HepG2 (cell line): Measurements from ENCODE around the gene STPG4. TPM values are rescaled to one million over a fixed set of nuclear protein-coding genes. Genes with fewer than 3 reads are reported as not detected.

Experiments
- ARNT ChIP-seq: fragments of 450-650 bp; IDR thresholded peaks from 2 replicates; pipeline ENCODE4 v1.6.1; 2017
- CBX2 ChIP-seq, 2 experiments: fragments of 200-600 bp in 1 of 2; sonication (generic); formaldehyde crosslinking in 1 of 2; IDR thresholded peaks; 2 replicates each; pipeline versions ENCODE4 v1.7.0 to v1.8.1; 2018 to 2022; ENCODE audit warnings: low read depth in 2 of 2, low read length in 1 of 2, mild to moderate bottlenecking in 1 of 2, missing genetic modification reagents in 1 of 2
- DDIT3 ChIP-seq: sonication (generic); formaldehyde crosslinking; IDR thresholded peaks from 2 replicates; pipeline ENCODE4 v1.4.0; 2020; ENCODE audit warnings: mild to moderate bottlenecking, missing genetic modification reagents
- DNMT3B ChIP-seq: conservative IDR thresholded peaks from 2 replicates; pipeline ENCODE4 v1.6.1; 2016; ENCODE audit warnings: missing biosample characterization, control low read depth
- FOXA3 ChIP-seq: IDR thresholded peaks from 2 replicates; pipeline ENCODE4 v1.6.1; 2016; ENCODE audit warnings: missing genetic modification reagents, missing compliant biosample characterization
- FOXP1 ChIP-seq, 2 experiments: fragments of 450-650 bp in 1 of 2; IDR thresholded peaks; 2 replicates each; pipeline ENCODE4 v1.6.1; 2017 to 2018; ENCODE audit warnings: antibody characterized with exemption in 1 of 2
- IKZF5 ChIP-seq: IDR thresholded peaks from 2 replicates; pipeline ENCODE4 v1.6.1; 2018; ENCODE audit warnings: missing genetic modification reagents, mild to moderate bottlenecking, missing compliant biosample characterization
- MAFG ChIP-seq: sonication (generic); formaldehyde crosslinking; IDR thresholded peaks from 2 replicates; pipeline ENCODE4 v1.5.1; 2020; ENCODE audit warnings: mild to moderate bottlenecking, missing genetic modification reagents
- NCOA1 ChIP-seq: sonication (generic); formaldehyde crosslinking; IDR thresholded peaks from 2 replicates; pipeline ENCODE4 v1.9.0; 2021; ENCODE audit warnings: missing genetic modification reagents
- SKI ChIP-seq: fragments of 450-650 bp; IDR thresholded peaks from one replicate; pipeline ENCODE4 v1.6.1; 2018; ENCODE audit warnings: mild to moderate bottlenecking; ENCODE audit not compliant: partially characterized antibody
- TCF12 ChIP-seq, 2 experiments: fragments of 450-650 bp in 1 of 2; sonication (generic) in 1 of 2; formaldehyde crosslinking in 1 of 2; IDR thresholded peaks; 2 replicates each; pipeline versions ENCODE4 v1.6.1 to v1.8.0; 2017 to 2022; ENCODE audit warnings: antibody characterized with exemption in 1 of 2, mild to moderate bottlenecking in 1 of 2, missing genetic modification reagents in 1 of 2, moderate library complexity in 1 of 2
- TFDP1 ChIP-seq: IDR thresholded peaks from 2 replicates; pipeline ENCODE4 v1.6.1; 2016; ENCODE audit warnings: missing compliant biosample characterization, missing genetic modification reagents, borderline replicate concordance
- THAP9 ChIP-seq: sonication (generic); formaldehyde crosslinking; IDR thresholded peaks from 2 replicates; pipeline ENCODE4; 2020; ENCODE audit warnings: missing genetic modification reagents, mild to moderate bottlenecking, borderline replicate concordance
- ZKSCAN8 ChIP-seq: IDR thresholded peaks from 2 replicates; pipeline ENCODE4 v1.6.1; 2016; ENCODE audit warnings: borderline replicate concordance, missing genetic modification reagents, missing compliant biosample characterization
- ZMAT3 ChIP-seq: sonication (generic); formaldehyde crosslinking; conservative IDR thresholded peaks from 2 replicates; pipeline ENCODE4 v1.7.0; 2021; ENCODE audit warnings: missing genetic modification reagents
- ZNF274 ChIP-seq: sonication (generic); formaldehyde crosslinking; IDR thresholded peaks from 2 replicates; pipeline ENCODE4 v1.5.1; 2020; ENCODE audit warnings: mild to moderate bottlenecking, missing genetic modification reagents
- ZNF280B ChIP-seq: sonication (generic); formaldehyde crosslinking; IDR thresholded peaks from 2 replicates; pipeline ENCODE4 v1.5.0; 2020; ENCODE audit warnings: missing genetic modification reagents, mild to moderate bottlenecking, borderline replicate concordance
- ZNF446 ChIP-seq: sonication (generic); formaldehyde crosslinking; IDR thresholded peaks from 2 replicates; pipeline ENCODE4 v1.5.0; 2020; ENCODE audit warnings: mild to moderate bottlenecking, missing genetic modification reagents
- ZNF790 ChIP-seq: sonication (generic); formaldehyde crosslinking; IDR thresholded peaks from 2 replicates; pipeline ENCODE4 v1.8.0; 2022; ENCODE audit warnings: missing genetic modification reagents, mild to moderate bottlenecking, borderline replicate concordance
- polyA plus RNA-seq, 8 experiments: library from polyadenylated mRNA; depleted of rRNA in 3 of 8; stranded (reverse) in 7 of 8; unstranded in 1 of 8; fragments of >200 nt; fragmentation: Illumina TruSeq in 4 of 8; extraction: Trizol in 4 of 8; gene quantifications; 2 replicates each; pipeline versions ENCODE4 v1.2.1 to v1.2.3, GENCODE V29; 2011 to 2016; ENCODE audit warnings: low read depth in 4 of 8, missing spikeins in 1 of 8, mixed read lengths in 1 of 8; ENCODE audit not compliant: insufficient read depth in 1 of 8
- total RNA-seq, 5 experiments: library from RNA; depleted of rRNA; stranded (reverse); fragments of >200 nt; fragmentation: Illumina TruSeq; extraction: Trizol; gene quantifications; 2 replicates each; pipeline ENCODE4 v1.2.3, GENCODE V29; 2016; ENCODE audit warnings: low read depth in 1 of 5

The STPG4 gene
- total and polyA plus RNA-seq, 2 of the 13 experiments (the other 11 are each of a cell fraction or from before 2014, with no cell fraction given), result 0.11 to 0.15 TPM

GRCh38 chr2:47067788-47068407 lies 87.2 kb downstream of the STPG4 start (continued):
- TF ChIP-seq ZNF274 (CRISPR knock-in tag) (0 out of 2 replicates have a peak, but pooled peaks have one; percentile 62), ZNF790 (CRISPR knock-in tag) (no peak; the same call in 1 of the 2 replicates), IKZF5 (CRISPR knock-in tag) (no peak), ZNF446 (CRISPR knock-in tag) (0 out of 2 replicates have a peak, but pooled peaks have one; percentile 18), ZKSCAN8 (CRISPR knock-in tag) (peak; percentile 31; the same call in 1 of the 2 replicates), THAP9 (no peak), DNMT3B (no peak), NCOA1 (CRISPR knock-in tag) (no peak), MAFG (no peak), ZNF280B (CRISPR knock-in tag) (peak; percentile 72; the same call in 1 of the 2 replicates), TCF12 (IDR thresholded peaks at IDR 0.05) (no peak), TCF12 (CRISPR knock-in tag; IDR thresholded peaks at IDR 0.05) (no peak), FOXP1 (IDR thresholded peaks at IDR 0.05) (no peak), FOXP1 (CRISPR knock-in tag; IDR thresholded peaks at IDR 0.05) (peak; percentile 32; the same call in 1 of the 2 replicates), CBX2 (IDR thresholded peaks at IDR 0.05; ENCODE audit: low read depth, low read length) (no peak), CBX2 (CRISPR knock-in tag; IDR thresholded peaks at IDR 0.05; ENCODE audit: low read depth) (no peak), TFDP1 (CRISPR knock-in tag) (no peak), FOXA3 (CRISPR knock-in tag) (peak; percentile 73; the same call in 1 of the 2 replicates), ZMAT3 (0 out of 2 replicates have a peak, but pooled peaks have one; percentile 31), DDIT3 (CRISPR knock-in tag) (no peak), ARNT (no peak), SKI (no peak)
